GM10248 (cell line): ENCODE results near the gene PSMD12.

Source experiments
- CTCF ChIA-PET: fragments of 300-600 bp; sonication (Branson Sonifier 250); formaldehyde crosslinking; extraction: SDS; loops from one replicate; lab custom pipeline; 2021; ENCODE audit warnings: antibody characterized with exemption; lab: Yijun Ruan, JAX
- POLR2A ChIA-PET: fragments of 350-650 bp; sonication (Branson Sonifier 250); formaldehyde crosslinking; extraction: SDS; loops from one replicate; lab custom pipeline; 2020; ENCODE audit warnings: antibody characterized with exemption; lab: Yijun Ruan, JAX
- DNase-seq: peaks from one replicate; pipeline ENCODE4 v3.0.0; 2012; ENCODE audit errors: extremely low spot score
- CTCF ChIP-seq: IDR thresholded peaks from 2 replicates; pipeline ENCODE4 v1.5.1; 2012; ENCODE audit warnings: mild to moderate bottlenecking, low read depth; ENCODE audit errors: extremely low read depth, missing control alignments, control extremely low read depth

Gene PSMD12

GRCh38 chr17:67294451-67295199 lies 71.8 kb downstream of the PSMD12 start:
- no peak for TF ChIP-seq CTCF
- POLR2A ChIA-PET, result no interaction called here
- CTCF ChIA-PET, result interaction anchor here (0.7 to 2.2 kb wide), 8 partner anchors 10 to 579 kb away, joined by 3 to 16 read pairs (median 4); no protein-coding TSS in a partner anchor
- DNase-seq, result no peak

GRCh38 chr17:67293251-67294203 lies 72.8 kb downstream of the PSMD12 start:
- CTCF ChIA-PET, result interaction anchor here (0.7 to 2.2 kb wide), 14 partner anchors 9 to 577 kb away, joined by 3 to 16 read pairs (median 4); partner anchors contain the start of gene HELZ
- POLR2A ChIA-PET, result no interaction called here
- peak; percentile 85 for TF ChIP-seq CTCF
- DNase-seq, result peak; percentile 85

GRCh38 chr17:67290711-67291291 lies 75.6 kb downstream of the PSMD12 start:
- DNase-seq, result no peak
- no peak for TF ChIP-seq CTCF
- CTCF ChIA-PET, result interaction anchor here (1.4 kb wide), 2 partner anchors 10 to 21 kb away, joined by 4 read pairs; no protein-coding TSS in a partner anchor
- POLR2A ChIA-PET, result no interaction called here

- POLR2A ChIA-PET, result no interaction called here
- no peak for DNase-seq
- CTCF ChIA-PET, result interaction anchor here (1.4 kb wide), 2 partner anchors 9 to 21 kb away, joined by 4 read pairs; no protein-coding TSS in a partner anchor
- TF ChIP-seq CTCF, result no peak
Observed at GRCh38 chr17:67290244-67290643, 76.1 kb downstream of the PSMD12 start.

GRCh38 chr17:67289181-67289876 lies 77.0 kb downstream of the PSMD12 start:
- no peak for TF ChIP-seq CTCF
- ChIA-PET POLR2A (no interaction called here), CTCF (interaction anchor here (0.9 to 1.4 kb wide), 4 partner anchors 11 to 20 kb away, joined by 3 to 4 read pairs (median 4); no protein-coding TSS in a partner anchor)
- no peak for DNase-seq
